GM21528 (cell line): ENCODE measurements around the gene ATP9B.
A peak's percentile ranks its signal among the peaks of the same experiment; 100 is the strongest.
"Not testable (repeated sequence)": the region's sequence is repeated elsewhere in the genome, so short reads cannot be mapped to it uniquely, and the experiment has no call there.

Source experiments
- ATAC-seq: cut with Tn5 transposase; IDR thresholded peaks from one replicate; pipeline ENCODE4 v1.9.1; 2021; ENCODE audit warnings: mild to moderate bottlenecking, moderate library complexity; ENCODE audit not compliant: unreplicated experiment, low FRiP score

ATP9B gene

DNA sequence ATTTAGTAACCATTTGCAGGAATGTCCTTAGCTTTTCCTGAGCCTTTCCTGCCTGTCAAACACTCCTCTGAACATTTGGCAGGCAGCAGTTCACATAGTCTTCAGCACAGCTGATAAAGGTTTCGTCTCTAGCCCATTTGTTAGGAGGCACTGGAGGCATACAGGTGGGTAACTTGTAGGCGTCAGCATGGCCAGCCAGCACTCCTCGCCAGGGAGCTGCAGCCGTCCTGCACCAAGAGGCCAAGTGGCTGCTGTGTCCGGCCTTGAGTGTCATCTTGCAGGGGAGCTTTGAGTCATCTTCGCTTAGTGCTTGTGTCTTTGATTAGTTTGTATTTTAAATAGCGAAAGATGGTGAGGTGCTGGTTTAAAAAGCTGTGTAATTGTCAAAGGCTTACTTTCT is 206.3 kb downstream of the ATP9B start:
- ATAC-seq, result peak; percentile 17

DNA sequence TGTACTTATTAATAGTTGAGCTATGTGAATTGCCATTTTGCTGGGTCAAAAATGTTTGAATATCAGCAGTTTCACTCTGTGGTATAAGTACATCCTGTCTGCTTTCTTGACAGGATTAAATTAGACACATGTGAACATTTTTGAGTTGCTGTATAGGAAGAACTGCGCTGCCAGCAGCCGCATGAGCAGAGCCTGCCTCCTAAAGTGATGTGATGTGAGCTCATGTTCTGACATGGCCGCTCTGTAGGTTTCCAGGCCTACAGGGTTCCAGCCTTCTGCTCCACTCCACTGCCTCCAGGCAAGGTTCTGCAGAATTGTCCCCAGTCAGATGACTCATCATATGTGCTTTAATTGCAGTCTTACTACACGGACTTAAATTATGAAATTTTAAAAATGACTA is 206.8 kb downstream of the ATP9B start:
- peak; percentile 82 for ATAC-seq

DNA sequence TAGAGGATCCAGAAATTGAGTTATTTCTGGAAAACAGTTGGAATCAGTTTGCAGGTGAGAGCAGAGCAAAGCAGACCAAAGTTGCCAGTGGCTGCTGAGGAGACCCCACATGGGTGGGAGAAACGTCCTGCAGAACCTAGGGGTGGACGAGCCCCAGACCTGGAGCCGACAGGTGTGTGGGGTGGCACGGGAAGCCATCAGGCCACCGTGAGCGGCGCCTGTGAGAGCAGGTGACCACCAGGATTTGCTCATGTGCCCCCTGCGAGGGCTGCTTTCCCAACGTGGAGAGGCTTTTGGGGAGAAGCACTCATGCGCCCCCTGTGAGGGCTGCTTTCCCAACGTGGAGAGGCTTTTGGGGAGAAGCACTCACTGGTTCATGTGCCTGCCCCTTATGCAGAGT is 209.7 kb downstream of the ATP9B start:
- ATAC-seq, result no peak

GRCh38 chr18:79283131-79283810 is 214.1 kb downstream of the ATP9B start:
- no peak for ATAC-seq

DNA sequence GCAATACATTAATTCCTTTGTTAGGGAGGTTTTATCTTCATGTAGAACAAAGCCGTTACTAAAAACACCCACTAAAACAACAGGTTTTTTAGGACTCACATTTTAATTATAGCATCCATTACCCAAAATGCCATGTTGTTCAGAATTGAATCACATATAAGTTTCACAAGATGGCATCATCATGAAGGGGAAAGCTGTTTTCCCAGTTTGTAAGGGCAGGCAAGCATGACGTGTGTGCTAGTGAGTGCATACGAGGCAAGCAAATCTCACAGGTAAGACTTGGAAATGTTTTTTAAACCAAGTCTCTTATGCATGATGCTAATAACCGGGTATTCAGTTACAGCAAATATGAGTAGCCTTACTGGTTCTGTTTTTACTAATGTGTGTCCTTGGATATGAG is 214.7 kb downstream of the ATP9B start:
- no peak for ATAC-seq

GRCh38 chr18:79285191-79285590 is 216.0 kb downstream of the ATP9B start:
- ATAC-seq, result not testable (repeated sequence)

GRCh38 chr18:79290409-79290808 is 221.2 kb downstream of the ATP9B start:
- not testable (repeated sequence) for ATAC-seq

DNA sequence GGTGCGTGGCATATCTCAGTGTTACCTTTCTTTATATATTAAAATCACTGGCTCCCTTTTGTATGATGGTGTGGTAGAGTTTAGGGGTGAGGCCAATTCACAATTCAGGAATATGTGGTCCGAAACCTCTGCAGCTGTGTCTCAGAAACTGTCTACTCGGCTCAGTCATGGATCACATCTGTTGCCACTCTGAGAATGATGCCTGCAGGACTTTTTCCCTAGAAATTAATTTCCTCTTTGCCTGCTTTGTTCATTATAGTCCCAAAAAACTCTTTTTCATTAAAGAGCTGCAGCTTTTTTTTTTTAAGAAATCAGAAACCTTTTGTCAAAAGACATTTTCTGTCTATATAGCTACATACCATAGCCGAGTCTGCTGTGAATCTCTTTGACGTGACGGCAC is 221.7 kb downstream of the ATP9B start:
- ATAC-seq, result no peak

- no peak for ATAC-seq
Measured at GRCh38 chr18:79294235-79294634, 225.0 kb downstream of the ATP9B start.

- ATAC-seq, result no peak
Measured at GRCh38 chr18:79299272-79299671, 230.1 kb downstream of the ATP9B start.

GRCh38 chr18:79299711-79300110 is 230.5 kb downstream of the ATP9B start:
- ATAC-seq, result no peak

GRCh38 chr18:79300413-79300812 is 231.2 kb downstream of the ATP9B start:
- no peak for ATAC-seq

- ATAC-seq, result no peak
Measured at GRCh38 chr18:79302120-79302519, 232.9 kb downstream of the ATP9B start.

- no peak for ATAC-seq
Measured at GRCh38 chr18:79305911-79306310, 236.7 kb downstream of the ATP9B start.

DNA sequence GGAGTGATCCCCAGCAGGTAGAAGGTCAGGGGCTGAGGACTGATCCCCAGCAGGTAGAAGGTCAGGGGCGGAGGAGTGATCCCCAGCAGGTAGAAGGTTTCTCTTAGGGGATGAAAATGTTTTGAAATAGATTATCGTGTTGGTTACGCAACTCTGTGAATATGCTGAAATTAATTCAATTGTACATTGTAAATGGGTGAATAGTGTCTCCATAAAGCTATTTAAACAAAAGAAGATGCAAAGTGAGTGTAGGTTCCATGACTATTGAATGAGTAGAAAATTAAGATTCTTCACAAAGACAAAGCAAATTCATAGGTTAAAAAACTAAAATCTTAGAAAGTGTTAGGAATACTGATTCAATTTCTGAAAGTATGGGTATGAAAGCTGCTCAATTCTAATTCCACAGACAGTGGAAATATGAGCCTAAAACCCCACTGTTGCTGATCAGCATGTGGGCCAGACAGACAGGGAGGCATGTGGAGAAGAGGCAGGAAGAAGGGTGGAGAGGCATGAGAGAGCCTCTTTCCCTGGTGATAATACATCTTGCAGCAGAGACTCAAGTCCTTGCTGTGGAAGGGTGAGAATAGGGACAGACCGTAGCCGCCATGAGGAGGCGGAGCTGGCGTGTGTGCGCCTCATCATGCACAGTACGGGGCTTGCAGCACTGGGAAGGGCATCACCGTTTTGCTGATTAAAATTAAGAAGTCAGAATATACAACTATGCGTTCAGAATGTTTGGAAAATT is 240.6 kb downstream of the ATP9B start:
- no peak for ATAC-seq

DNA sequence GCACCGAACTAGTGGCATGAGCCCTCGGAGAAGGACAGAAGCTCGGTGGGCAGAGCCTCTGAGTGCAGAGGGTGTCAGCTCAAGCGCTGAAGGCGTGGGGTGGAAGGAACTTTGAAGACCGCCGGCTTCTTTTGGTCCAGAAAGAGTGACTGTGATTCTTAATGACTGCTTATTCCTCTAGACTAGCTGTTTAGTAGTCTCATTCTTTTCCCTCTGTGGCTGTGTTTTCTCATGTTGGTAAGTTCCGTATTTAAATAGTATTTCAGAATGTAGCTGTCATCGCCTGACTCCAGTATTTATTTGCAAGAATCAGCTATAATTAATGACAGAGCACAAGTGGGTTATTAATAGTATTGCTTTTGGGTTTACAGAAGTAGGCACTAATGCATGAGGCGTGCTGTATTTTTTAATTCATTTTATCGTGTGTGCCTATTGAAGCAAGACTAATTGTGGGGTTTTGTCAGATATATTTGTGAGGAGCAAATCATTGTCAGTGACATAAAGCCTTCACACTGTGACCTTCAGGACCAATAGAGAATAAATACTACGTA is 245.7 kb downstream of the ATP9B start:
- ATAC-seq, result no peak

- ATAC-seq, result no peak
Measured at GRCh38 chr18:79315596-79315995, 246.4 kb downstream of the ATP9B start.

GRCh38 chr18:79317703-79318102 is 248.5 kb downstream of the ATP9B start:
- ATAC-seq, result no peak

- ATAC-seq, result no peak
Measured at GRCh38 chr18:79318142-79318673, 249.0 kb downstream of the ATP9B start.

GRCh38 chr18:79320216-79320850 is 251.1 kb downstream of the ATP9B start:
- ATAC-seq, result no peak
